ENCODE results near the gene MAP3K10.

GRCh38 chr19:40198272-40198990 is 7.2 kb downstream of the MAP3K10 start:
- TF ChIP-seq CTCF (IDR thresholded peaks at IDR 0.05), result no peak
- TF ChIP-seq EZH2 (IDR thresholded peaks at IDR 0.05), result no peak
- no peak for TF ChIP-seq EZH2phosphoT487 (IDR thresholded peaks at IDR 0.05)
